ENCODE results near the gene TCP1. TPM values are rescaled to one million over a fixed set of nuclear protein-coding genes. Genes with fewer than 3 reads are reported as not detected.

The TCP1 gene
- total and polyA plus RNA-seq, 2 of the 13 experiments (the other 11 are each of a cell fraction or from before 2014, with no cell fraction given), result 116 to 553 TPM

GRCh38 chr6:159790149-159790955, 950 bp upstream of the TCP1 start, which contains the start of gene MRPL18:
TSS of gene MRPL18 (plus strand) at chr6:159790467. CDS start at chr6:159790588, 121 bp downstream.
- Histone ChIP-seq H3K79me2 (ENCODE audit: insufficient read depth, low read length) (peaks cover 80% of the 10 kb centered on the region), H3K27me3 (ENCODE audit: control insufficient read depth in 1 of 2, insufficient read depth in 2 of 2, low read length in 2 of 2) (no peaks in the 10 kb centered on the region; a peak in 1 of 5 replicates), H4K20me1 (ENCODE audit: insufficient read depth, low read length) (peaks cover 21% of the 10 kb centered on the region), H3K9me3 (ENCODE audit: low read length) (no peaks in the 10 kb centered on the region), H3K4me2 (ENCODE audit: low read depth, low read length) (peak within 1 kb of the TSS; percentile 99), H3K27ac (ENCODE audit: extremely low read length, insufficient read depth, low read length) (peak within 1 kb of the TSS; percentile 91), H2AFZ (ENCODE audit: low read length) (peak within 1 kb of the TSS; percentile 55), H3K9ac (ENCODE audit: insufficient read depth, low read depth, low read length) (peak within 1 kb of the TSS; percentile 92), H3K36me3 (replicated peaks in 1 of 2; ENCODE audit: control insufficient read depth in 1 of 2, insufficient read depth in 2 of 2, low read length in 2 of 2) (peaks cover 2 to 24% of the 10 kb centered on the region in 2 experiments; a peak in 4 of 5 replicates), H3K4me1 (ENCODE audit: insufficient read depth, low read length) (peaks cover 71% of the 10 kb centered on the region), H3K4me3 (replicated peaks in 1 of 3; ENCODE audit: insufficient read depth in 1 of 3, low read depth in 2 of 3, low read length in 3 of 3) (peak within 1 kb of the TSS; percentile 91 to 94 (median 93))
- intact Hi-C loops (cut with micrococcal nuclease; ENCODE audit: unreplicated experiment) (loop anchor here (1.0 to 5.0 kb wide), 3 partner anchors 16 to 99 kb away; no protein-coding TSS in a partner anchor), in situ Hi-C loops (cut with HindIII; ENCODE audit: extremely low pct_ligation_motif_present, low pct_unique_long_range_greater_than_20kb) (loop anchor here (5.0 kb wide), 1 partner anchor 98 kb away; the partner anchor contains the start of gene SOD2)
- POLR2A ChIA-PET, result interaction anchor here (0.6 to 7.1 kb wide), 33 partner anchors 8 to 790 kb away, joined by 3 to 165 read pairs (median 6); partner anchors contain the start of genes ACAT2, PNLDC1, RSPH3 and SOD2
- CTCF ChIA-PET (ENCODE audit: low intra/inter-chr PET ratio, low total read pairs), result no interaction called here
- WGBS (ENCODE audit: low lambda C conversion rate), result under 1% methylated on average over 27 of the region's 56 CpGs
- TSS peak; percentile 58 for BruUV-seq (replicated peaks)
- peak; percentile 76 for FAIRE-seq
- DNase-seq (ENCODE audit: low spot score), result peak; percentile 99
- peak; percentile 93 for ATAC-seq
- 0 out of 2 replicates have a peak, but pooled peaks have one; percentile 21 for TF ChIP-seq AHR (CRISPR knock-in tag; IDR thresholded peaks at IDR 0.05)
- no peak; the same call in 1 of the 2 replicates for TF ChIP-seq ZNF563 (CRISPR knock-in tag; IDR thresholded peaks at IDR 0.05)
- no peak for TF ChIP-seq CREB3 (CRISPR knock-in tag; IDR thresholded peaks at IDR 0.05)
- no peak for TF ChIP-seq ATF7 (IDR thresholded peaks at IDR 0.05)
- TF ChIP-seq ATF7 (CRISPR knock-in tag; IDR thresholded peaks at IDR 0.05), result no peak; the same call in 1 of the 2 replicates
- TF ChIP-seq ZBTB14 (CRISPR knock-in tag; IDR thresholded peaks at IDR 0.05), result no peak
- no peak for TF ChIP-seq ZNF766 (CRISPR knock-in tag; IDR thresholded peaks at IDR 0.05; ENCODE audit: borderline replicate concordance)
- TF ChIP-seq DMAP1 (CRISPR knock-in tag; IDR thresholded peaks at IDR 0.05), result peak; percentile 58; the same call in 1 of the 2 replicates
- TF ChIP-seq MTF2 (CRISPR knock-in tag; IDR thresholded peaks at IDR 0.05; ENCODE audit: borderline replicate concordance), result no peak
- no peak for TF ChIP-seq RBM22 (optimal IDR thresholded peaks at IDR 0.05; ENCODE audit: low read length)
- TF ChIP-seq CCAR2 (optimal IDR thresholded peaks at IDR 0.05; ENCODE audit: low read depth, low read length), result no peak
- no peak for TF ChIP-seq ISX (CRISPR knock-in tag; conservative IDR thresholded peaks at IDR 0.05)
- 0 out of 2 replicates have a peak, but pooled peaks have one; percentile 6 for TF ChIP-seq TOPORS (CRISPR knock-in tag; IDR thresholded peaks at IDR 0.05)
- no peak for TF ChIP-seq ZNF460 (CRISPR knock-in tag; IDR thresholded peaks at IDR 0.05; ENCODE audit: borderline replicate concordance)
- no peak for TF ChIP-seq RBAK (CRISPR knock-in tag; IDR thresholded peaks at IDR 0.05)
- TF ChIP-seq ZNF878 (CRISPR knock-in tag; IDR thresholded peaks at IDR 0.05), result peak; percentile 78; the same call in 1 of the 2 replicates
- no peak for TF ChIP-seq GPBP1L1 (CRISPR knock-in tag; IDR thresholded peaks at IDR 0.05)
- no peak for TF ChIP-seq ZNF296 (CRISPR knock-in tag; conservative IDR thresholded peaks at IDR 0.05)
- no peak for TF ChIP-seq BORCS8-MEF2B (CRISPR knock-in tag; IDR thresholded peaks at IDR 0.05)
- TF ChIP-seq ARNTL (CRISPR knock-in tag; IDR thresholded peaks at IDR 0.05), result no peak
- TF ChIP-seq NONO (IDR thresholded peaks at IDR 0.05), result no peak
- TF ChIP-seq NONO (CRISPR knock-in tag; conservative IDR thresholded peaks at IDR 0.05), result peak; percentile 38
- TF ChIP-seq NR2F6 (IDR thresholded peaks at IDR 0.05), result peak; percentile 72
- peak; percentile 66; the same call in 1 of the 2 replicates for TF ChIP-seq NR2F6 (CRISPR knock-in tag; IDR thresholded peaks at IDR 0.05)

All from HepG2 (cell line).